Measurements from ENCODE around the gene PRKCI. TPM values are rescaled to one million over a fixed set of nuclear protein-coding genes. Genes with fewer than 3 reads are reported as not detected.

PRKCI gene
- total RNA-seq, 1 experiment from 2014 or later = 62.8 TPM

GRCh38 chr3:170296703-170297102, 74.5 kb downstream of the PRKCI start:
- Mint-ChIP-seq H3K4me3 (ENCODE audit: unreplicated experiment) (no peak overlapping the region), H3K4me1 (ENCODE audit: insufficient read depth, unreplicated experiment) (no peaks in the 10 kb centered on the region), H3K36me3 (ENCODE audit: insufficient read depth, unreplicated experiment) (peaks cover 79% of the 10 kb centered on the region), H3K27ac (ENCODE audit: low read depth, unreplicated experiment) (peak overlapping the region; percentile 54), H3K9me3 (ENCODE audit: unreplicated experiment) (no peaks in the 10 kb centered on the region), H3K27me3 (ENCODE audit: insufficient read depth, unreplicated experiment) (no peaks in the 10 kb centered on the region)
- no peak for TF ChIP-seq CTCF (IDR thresholded peaks at IDR 0.05; ENCODE audit: unreplicated experiment)
- POLR2A ChIA-PET = no interaction called here
- DNase-seq (ENCODE audit: unreplicated experiment) = no peak
- BruUV-seq (replicated peaks) = no TSS peak
- CTCF ChIA-PET = no interaction called here
- intact Hi-C loops (cut with micrococcal nuclease) = no loop called here

GRCh38 chr3:170301405-170301804, 79.2 kb downstream of the PRKCI start:
- Mint-ChIP-seq H3K27me3 (ENCODE audit: insufficient read depth, unreplicated experiment) (no peaks in the 10 kb centered on the region), H3K36me3 (ENCODE audit: insufficient read depth, unreplicated experiment) (peaks cover 43% of the 10 kb centered on the region), H3K4me3 (ENCODE audit: unreplicated experiment) (no peak overlapping the region), H3K9me3 (ENCODE audit: unreplicated experiment) (no peaks in the 10 kb centered on the region), H3K4me1 (ENCODE audit: insufficient read depth, unreplicated experiment) (no peaks in the 10 kb centered on the region), H3K27ac (ENCODE audit: low read depth, unreplicated experiment) (no peak overlapping the region)
- no peak for TF ChIP-seq CTCF (IDR thresholded peaks at IDR 0.05; ENCODE audit: unreplicated experiment)
- peak; percentile 70 for DNase-seq (ENCODE audit: unreplicated experiment)
- intact Hi-C loops (cut with micrococcal nuclease) = loop anchor here (10.0 kb wide), 1 partner anchor 117 kb away; the partner anchor contains the start of gene PHC3
- CTCF ChIA-PET = interaction anchor here (0.6 to 1.1 kb wide), 2 partner anchors 68 to 359 kb away, joined by 3 to 5 read pairs; no protein-coding TSS in a partner anchor
- no TSS peak for BruUV-seq (replicated peaks)
- POLR2A ChIA-PET = no interaction called here

GRCh38 chr3:170302008-170302407, 79.8 kb downstream of the PRKCI start:
- intact Hi-C loops (cut with micrococcal nuclease) = loop anchor here (10.0 kb wide), 1 partner anchor 117 kb away; the partner anchor contains the start of gene PHC3

GRCh38 chr3:170306015-170306414, 83.8 kb downstream of the PRKCI start:
- Mint-ChIP-seq H3K36me3 (ENCODE audit: insufficient read depth, unreplicated experiment) (peaks cover 19% of the 10 kb centered on the region), H3K27me3 (ENCODE audit: insufficient read depth, unreplicated experiment) (no peaks in the 10 kb centered on the region), H3K9me3 (ENCODE audit: unreplicated experiment) (no peaks in the 10 kb centered on the region), H3K27ac (ENCODE audit: low read depth, unreplicated experiment) (no peak overlapping the region), H3K4me1 (ENCODE audit: insufficient read depth, unreplicated experiment) (no peaks in the 10 kb centered on the region), H3K4me3 (ENCODE audit: unreplicated experiment) (no peak overlapping the region)
- no TSS peak for BruUV-seq (replicated peaks)
- intact Hi-C loops (cut with micrococcal nuclease) = loop anchor here (10.0 kb wide), 1 partner anchor 121 kb away; the partner anchor contains the start of gene PHC3
- ChIA-PET POLR2A (interaction anchor here (0.6 kb wide), 1 partner anchor 84 kb away, joined by 3 read pairs; the partner anchor contains the start of gene PRKCI), CTCF (interaction anchor here (0.6 to 2.7 kb wide), 2 partner anchors 16 to 105 kb away, joined by 3 to 19 read pairs; no protein-coding TSS in a partner anchor)
- DNase-seq (ENCODE audit: unreplicated experiment) = no peak
- TF ChIP-seq CTCF (IDR thresholded peaks at IDR 0.05; ENCODE audit: unreplicated experiment) = no peak

More at GRCh38 chr3:170302008-170302407, 79.8 kb downstream of the PRKCI start:
- no peak for TF ChIP-seq CTCF (IDR thresholded peaks at IDR 0.05; ENCODE audit: unreplicated experiment)
- H3K27me3 Mint-ChIP-seq (ENCODE audit: insufficient read depth, unreplicated experiment) = no peaks in the 10 kb centered on the region
- POLR2A ChIA-PET = interaction anchor here (0.6 to 1.0 kb wide), 2 partner anchors 11 to 412 kb away, joined by 3 read pairs; no protein-coding TSS in a partner anchor
- peaks cover 37% of the 10 kb centered on the region for H3K36me3 Mint-ChIP-seq (ENCODE audit: insufficient read depth, unreplicated experiment)
- H3K4me3 Mint-ChIP-seq (ENCODE audit: unreplicated experiment) = no peak overlapping the region
- H3K27ac Mint-ChIP-seq (ENCODE audit: low read depth, unreplicated experiment) = no peak overlapping the region
- no peak for DNase-seq (ENCODE audit: unreplicated experiment)
- no peaks in the 10 kb centered on the region for H3K4me1 Mint-ChIP-seq (ENCODE audit: insufficient read depth, unreplicated experiment)
- no TSS peak for BruUV-seq (replicated peaks)
- CTCF ChIA-PET = no interaction called here
- no peaks in the 10 kb centered on the region for H3K9me3 Mint-ChIP-seq (ENCODE audit: unreplicated experiment)

All from MCF 10A (cell line).